GM19099 (cell line): ENCODE data around the gene TUBGCP3.

Experiments
- POLR2A ChIP-seq: IDR thresholded peaks from 3 replicates; pipeline ENCODE4 v1.6.1; 2011; ENCODE audit warnings: low read depth; ENCODE audit not compliant: insufficient read length; ENCODE audit errors: extremely low read depth

Gene TUBGCP3, protein sequence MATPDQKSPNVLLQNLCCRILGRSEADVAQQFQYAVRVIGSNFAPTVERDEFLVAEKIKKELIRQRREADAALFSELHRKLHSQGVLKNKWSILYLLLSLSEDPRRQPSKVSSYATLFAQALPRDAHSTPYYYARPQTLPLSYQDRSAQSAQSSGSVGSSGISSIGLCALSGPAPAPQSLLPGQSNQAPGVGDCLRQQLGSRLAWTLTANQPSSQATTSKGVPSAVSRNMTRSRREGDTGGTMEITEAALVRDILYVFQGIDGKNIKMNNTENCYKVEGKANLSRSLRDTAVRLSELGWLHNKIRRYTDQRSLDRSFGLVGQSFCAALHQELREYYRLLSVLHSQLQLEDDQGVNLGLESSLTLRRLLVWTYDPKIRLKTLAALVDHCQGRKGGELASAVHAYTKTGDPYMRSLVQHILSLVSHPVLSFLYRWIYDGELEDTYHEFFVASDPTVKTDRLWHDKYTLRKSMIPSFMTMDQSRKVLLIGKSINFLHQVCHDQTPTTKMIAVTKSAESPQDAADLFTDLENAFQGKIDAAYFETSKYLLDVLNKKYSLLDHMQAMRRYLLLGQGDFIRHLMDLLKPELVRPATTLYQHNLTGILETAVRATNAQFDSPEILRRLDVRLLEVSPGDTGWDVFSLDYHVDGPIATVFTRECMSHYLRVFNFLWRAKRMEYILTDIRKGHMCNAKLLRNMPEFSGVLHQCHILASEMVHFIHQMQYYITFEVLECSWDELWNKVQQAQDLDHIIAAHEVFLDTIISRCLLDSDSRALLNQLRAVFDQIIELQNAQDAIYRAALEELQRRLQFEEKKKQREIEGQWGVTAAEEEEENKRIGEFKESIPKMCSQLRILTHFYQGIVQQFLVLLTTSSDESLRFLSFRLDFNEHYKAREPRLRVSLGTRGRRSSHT

DNA sequence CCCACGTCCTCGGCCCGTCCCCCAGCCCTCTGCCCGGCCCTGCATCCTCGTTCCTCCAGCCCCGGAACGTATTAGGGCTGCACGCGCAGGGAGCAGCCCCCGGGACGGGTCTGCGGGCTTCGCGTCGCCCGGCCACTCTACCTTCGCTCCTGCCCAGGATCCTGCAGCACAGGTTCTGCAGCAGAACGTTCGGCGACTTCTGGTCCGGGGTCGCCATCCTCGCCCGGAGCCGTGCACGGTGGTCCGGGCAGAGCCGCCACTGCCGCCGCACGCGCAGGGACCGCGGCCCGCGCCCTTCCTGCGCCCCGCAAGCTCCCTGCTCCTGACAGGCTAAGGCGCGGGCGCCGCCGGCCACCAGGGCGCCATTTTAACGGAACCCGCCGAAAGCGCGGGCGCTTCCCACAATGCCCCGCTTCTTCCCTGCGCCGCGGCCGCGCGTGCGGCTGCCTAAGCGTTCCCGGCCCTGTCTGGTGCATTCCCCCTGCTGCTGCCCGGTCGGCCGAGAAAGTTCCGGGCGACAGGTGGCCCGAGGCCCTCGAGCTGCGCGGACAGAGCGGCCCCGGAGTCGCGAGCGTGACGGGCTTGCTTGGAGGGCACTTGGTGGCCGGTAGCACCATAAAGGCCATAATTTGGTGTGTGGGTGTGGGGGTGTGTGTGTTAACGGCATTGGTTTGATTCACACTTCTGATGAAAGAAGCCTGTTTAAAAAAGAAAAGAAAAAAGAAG lies at the start of gene TUBGCP3:
Gene TUBGCP3 (minus strand): TSS at position 390 of the 726 bp plus-strand sequence. CDS start 173 bp downstream, at position 217.
- TF ChIP-seq POLR2A, result peak; percentile 91

DNA sequence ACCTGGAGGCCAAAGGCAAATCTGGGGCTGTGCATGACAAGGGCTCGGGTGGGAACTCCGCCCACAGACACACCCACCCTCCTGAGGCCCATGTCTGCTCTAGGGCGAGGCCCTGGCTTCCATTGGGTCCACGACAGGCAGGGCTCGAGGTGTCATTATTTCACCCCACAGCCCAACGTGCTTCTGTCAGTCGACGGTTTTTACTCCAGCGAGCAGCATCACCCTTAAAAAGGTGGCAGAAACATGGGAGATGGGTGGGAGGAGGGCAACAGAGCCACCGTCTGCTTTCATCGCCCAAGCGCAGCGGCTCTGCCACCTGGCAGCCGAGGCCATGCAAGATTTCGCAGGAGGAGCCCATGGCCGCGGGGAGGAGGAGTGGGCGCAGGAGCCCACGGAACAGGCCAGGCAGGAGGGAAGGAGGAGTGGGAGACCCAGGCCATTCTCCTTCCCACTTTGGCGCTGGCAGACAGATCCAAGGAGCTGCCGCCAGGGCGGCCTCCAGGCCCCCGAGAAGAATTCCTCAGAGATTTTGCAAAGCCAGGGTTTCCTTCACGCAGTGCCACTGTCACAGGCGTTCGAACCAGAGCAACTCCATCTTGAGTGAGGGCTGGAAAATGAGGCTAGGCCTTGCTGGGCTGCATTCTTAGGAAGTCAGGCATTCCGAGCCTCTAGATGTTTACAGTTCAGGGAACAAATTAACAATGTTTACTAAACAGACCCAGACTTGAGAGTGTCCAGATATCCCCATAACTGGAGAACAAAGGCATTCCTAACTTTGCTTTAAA lies 49.3 kb upstream of the TUBGCP3 start:
- TF ChIP-seq POLR2A, result no peak

DNA sequence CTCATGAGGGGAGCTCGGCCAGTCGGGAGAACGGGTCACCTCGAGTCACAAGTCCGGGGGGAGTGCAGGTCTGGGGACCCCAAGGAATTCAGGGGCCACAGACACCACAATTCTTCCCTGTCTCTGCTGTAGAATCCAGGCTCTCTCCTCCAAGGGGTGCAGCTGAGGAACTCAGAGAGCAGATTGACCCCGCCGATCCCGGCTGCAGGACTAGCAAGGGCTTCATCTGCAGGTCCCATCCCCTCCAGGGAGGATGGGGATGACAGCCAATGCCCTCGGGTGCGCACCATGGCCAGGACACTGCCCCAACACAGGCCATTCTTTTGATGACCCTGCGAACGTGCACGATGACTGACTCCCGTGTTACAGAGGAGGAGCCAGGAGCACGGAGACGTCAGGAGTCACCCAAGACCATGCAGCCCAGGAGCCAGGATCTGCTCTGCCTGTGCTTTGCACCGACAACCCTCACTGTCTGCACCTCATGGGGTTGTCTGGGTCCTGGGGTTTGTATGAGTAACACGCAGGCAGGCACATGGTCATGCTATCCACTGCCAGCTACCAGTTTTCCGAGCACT lies 48.5 kb upstream of the TUBGCP3 start:
- TF ChIP-seq POLR2A, result no peak

DNA sequence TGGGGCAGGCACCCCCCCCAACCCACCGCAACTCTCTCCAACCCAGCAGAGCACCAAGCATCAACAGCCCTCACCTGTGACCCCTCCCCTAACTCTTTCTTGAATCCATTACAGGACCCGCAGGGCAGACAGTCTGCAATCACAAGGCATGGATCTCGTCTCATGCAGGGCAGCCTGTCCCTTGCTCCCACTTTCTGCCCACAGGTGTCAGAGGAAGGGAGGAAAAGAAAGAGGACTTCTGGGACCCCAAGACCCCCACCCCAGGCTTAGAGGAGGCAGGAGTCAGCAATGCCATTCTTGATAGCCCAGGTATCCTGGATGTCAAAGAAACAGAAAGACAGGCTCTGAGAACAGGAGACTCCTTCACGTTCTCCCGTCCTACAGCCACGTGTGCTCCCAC lies 47.4 kb upstream of the TUBGCP3 start:
- no peak for TF ChIP-seq POLR2A

DNA sequence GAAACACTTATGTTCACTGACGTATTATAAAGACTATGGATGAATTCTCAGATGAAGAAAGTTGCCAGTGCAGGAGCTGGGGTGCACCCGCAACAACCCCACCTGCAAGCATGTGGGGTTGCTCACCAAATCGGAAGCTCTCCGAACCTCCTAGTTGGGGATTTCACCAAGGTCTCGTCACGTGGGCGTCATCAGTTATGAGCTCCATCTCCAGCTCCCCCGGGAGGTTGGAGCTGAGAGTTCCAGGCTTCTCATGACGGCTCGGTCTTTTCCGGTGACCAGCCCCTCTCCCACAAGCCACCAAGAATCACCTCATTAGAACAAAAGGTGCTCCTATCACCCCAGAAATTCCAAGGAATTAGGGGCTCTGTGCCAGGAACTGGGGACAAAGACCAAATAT lies 46.1 kb upstream of the TUBGCP3 start:
- no peak for TF ChIP-seq POLR2A

DNA sequence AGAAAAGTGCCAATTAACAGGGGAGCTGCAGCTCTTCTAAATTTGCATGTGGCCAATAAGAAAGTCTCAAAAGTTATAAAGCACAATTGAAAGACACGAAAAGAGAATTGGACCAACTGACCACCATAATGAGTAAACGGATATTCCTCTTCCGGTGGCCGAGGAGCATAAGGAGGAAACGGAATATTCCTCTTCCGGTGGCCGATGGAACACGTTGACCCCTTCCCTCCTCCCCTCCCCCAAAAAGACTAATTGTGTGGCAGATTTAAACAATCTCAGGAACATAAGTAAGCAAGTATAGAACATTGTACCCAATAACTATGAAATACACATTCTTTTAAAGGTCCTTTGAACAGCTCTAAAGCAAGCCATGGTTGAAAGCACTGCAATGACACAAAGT lies 41.2 kb upstream of the TUBGCP3 start:
- no peak for TF ChIP-seq POLR2A

DNA sequence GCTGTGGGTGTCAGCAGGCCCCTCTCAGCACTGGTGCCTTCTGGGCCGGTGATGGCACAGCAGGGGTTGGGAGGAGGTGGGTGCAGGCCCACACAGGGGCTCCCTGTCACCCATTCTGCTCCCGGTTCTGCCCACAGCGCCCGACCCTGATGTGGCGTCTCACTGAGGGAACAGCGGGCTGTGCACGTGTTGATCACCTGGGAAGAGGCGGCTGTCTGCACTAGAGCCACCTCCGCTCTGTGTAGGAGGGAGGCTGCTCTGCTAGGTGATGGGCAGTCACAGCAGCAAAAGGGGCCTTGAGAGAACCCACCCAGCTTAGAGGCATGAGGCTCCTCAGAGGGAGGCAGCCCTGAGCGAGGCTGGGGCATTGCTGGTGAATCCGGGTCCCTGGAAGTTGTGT lies 39.2 kb upstream of the TUBGCP3 start:
- no peak for TF ChIP-seq POLR2A

DNA sequence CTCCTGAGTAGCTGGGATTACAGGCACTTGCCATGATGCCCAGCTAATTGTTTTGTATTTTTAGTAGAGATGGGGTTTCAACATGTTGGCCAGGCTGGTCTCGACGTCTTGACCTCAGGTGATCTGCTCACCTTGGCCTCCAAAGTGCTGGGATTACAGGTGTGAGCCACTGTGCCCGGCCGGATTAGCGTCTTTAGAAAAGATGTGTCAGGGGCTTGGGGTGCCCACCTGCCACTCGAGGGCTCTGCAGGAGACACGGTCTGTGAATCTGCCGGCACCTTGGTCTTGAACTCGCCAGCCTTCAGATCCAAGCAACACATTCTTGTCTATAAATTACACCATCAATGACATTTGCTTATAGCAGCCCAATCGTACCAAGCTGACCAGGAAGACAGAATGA lies 38.8 kb upstream of the TUBGCP3 start:
- TF ChIP-seq POLR2A, result no peak

DNA sequence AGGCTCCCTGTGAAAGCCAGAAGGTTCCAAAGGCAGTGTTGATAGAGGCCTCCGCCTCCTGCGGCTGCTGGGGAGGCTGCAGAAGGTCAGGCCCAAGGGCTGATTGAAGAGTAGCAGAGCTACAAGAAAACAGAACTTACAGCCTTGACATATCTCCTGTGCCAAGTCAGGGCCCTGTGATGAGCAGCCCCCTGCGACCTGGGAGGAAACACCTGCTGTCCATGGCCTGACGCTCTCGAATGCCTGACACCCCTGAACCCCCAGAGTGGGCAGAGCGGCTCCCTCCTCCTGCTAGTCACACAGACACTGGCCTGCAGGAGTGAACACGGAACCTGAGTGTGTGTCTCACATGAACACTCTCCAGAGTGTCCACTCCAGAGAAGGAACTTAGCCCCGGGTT lies 38.2 kb upstream of the TUBGCP3 start:
- TF ChIP-seq POLR2A, result no peak

DNA sequence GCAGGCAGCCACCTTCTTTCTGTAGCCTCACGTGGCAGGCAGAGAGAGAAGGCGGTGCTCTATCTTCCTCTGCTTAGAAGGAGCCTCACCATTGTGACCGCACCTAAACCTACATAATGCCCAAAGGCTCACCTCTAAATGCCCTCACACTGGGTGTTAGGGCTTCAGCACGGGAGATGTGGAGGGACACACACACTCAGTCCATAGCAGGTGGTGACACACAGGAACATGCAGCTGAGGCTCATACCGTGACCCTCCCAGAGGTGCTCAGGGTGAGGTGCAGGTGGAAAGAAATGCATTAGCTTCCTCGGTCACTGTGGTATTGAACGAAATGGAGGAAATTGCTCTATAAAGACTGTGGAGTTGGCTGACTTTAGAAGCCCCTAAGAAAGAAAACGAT lies 37.7 kb upstream of the TUBGCP3 start:
- no peak for TF ChIP-seq POLR2A

DNA sequence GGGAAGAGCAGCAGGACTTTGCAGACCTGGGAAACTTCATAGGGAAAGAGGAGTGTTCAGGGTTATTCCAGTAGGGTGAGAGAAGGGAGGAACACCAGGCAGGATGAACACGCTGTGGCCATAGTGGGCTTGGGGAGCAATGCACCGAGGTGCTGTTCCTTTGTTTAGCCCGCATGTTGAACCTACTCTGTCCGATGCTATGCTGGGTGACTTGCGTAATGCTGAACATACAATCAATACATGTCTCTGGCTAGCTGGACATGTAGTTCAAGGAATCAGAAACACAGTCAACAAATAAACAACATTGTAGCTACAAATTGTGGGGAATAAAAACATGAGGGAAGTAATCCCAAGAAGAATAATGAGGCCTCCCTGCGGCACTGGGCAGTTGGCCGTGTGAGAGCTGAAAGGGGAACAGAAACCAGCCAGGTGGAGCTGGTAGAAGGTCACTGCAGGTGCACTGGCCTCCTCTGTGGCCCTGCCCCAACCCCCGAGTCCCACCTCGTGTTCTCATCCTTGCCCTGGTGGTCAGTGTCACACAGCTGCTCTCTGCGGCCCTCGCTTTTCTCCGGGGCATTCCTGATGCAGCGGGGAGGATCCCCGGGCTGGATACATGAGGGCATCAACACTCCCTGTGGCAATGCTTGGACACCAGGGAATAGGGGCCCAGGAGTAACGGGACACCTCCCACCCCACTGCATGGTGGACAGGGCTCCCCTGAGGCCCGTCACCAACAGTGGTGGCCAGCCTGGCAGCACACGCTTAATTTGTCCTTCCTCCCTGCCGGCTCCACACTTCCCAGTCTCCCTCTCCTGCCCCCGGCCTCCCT lies 36.9 kb upstream of the TUBGCP3 start:
- TF ChIP-seq POLR2A, result no peak

DNA sequence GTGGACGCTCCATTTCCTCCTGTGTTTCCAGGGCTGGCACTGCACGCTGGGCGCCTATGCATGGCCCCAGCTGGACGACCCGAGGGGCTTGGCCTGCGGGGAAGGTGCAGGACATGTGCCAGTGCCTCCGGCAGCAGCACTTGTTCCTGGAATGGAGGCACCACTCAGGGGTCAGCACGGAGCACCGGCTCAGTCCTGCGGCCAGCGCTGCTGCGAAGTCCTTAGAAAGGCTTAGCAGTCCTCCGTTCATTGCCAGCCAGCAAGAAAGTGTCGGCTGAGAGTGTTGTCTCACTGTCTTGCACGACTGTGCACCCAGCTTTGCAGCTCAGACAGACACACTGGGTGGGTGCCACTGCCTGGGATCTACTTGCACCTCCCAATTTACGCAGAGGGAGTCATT lies 36.1 kb upstream of the TUBGCP3 start:
- no peak for TF ChIP-seq POLR2A

DNA sequence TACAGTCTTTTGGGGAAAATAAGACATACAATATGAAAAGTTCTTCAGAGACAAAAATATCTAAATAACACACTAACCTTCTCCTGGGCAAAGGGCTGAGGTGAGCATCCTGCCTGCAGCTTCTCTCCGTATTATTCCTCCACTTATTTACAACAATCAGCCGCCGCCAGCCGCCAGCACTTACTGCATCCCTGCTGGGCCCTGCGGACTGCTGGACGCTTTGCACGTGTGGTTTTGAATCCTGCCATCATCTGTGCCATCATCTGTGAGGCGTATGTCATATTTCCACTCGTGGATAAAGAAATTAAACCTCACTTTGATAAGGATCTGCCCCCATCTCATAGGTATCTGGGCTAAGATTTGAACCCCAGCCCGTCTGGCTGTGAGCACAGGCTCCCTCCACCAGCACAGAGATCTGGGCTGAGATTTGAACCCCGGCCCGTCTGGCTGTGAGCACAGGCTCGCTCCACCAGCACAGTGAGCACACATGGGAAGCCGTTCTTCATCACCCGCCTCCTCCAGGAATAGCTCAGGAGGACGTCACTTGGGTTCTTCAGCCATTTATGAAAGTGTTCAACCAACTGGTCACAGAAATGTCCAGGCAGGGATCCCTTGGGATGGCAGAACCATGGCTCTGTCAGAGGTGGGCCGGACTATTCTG lies 35.2 kb upstream of the TUBGCP3 start:
- no peak for TF ChIP-seq POLR2A
